MM.1S (cell line): Measurements from ENCODE around the gene TMEM131.
A peak's percentile ranks its signal among the peaks of the same experiment; 100 is the strongest.
"Not testable (repeated sequence)": the region's sequence is repeated elsewhere in the genome, so short reads cannot be mapped to it uniquely, and the experiment has no call there.

Experiments
- DNase-seq: peaks from one replicate; pipeline ENCODE4 v3.0.0-alpha.2; 2015
- H2AFZ ChIP-seq: fragments of 300-600 bp; sonication (generic); 2 replicates; pipeline ENCODE4 v1.6.0; 2016; ENCODE audit warnings: antibody characterized with exemption, low read length
- H3F3A ChIP-seq: fragments of 300-600 bp; sonication (generic); 2 replicates; pipeline ENCODE4 v1.6.1; 2016; ENCODE audit warnings: mild to moderate bottlenecking, antibody characterized with exemption, low read length, moderate library complexity, mixed read lengths; ENCODE audit not compliant: insufficient read depth
- H3K27ac ChIP-seq: fragments of 300-600 bp; sonication (generic); 2 replicates; pipeline ENCODE4 v1.5.1; 2016; ENCODE audit warnings: mild to moderate bottlenecking, low read length
- H3K27me3 ChIP-seq: fragments of 300-600 bp; sonication (generic); replicated peaks from 2 replicates; pipeline ENCODE4 v1.6.0; 2016; ENCODE audit warnings: low read length; ENCODE audit not compliant: insufficient read depth
- H3K36me3 ChIP-seq: fragments of 300-600 bp; sonication (generic); replicated peaks from 2 replicates; pipeline ENCODE4 v1.6.1; 2016; ENCODE audit warnings: mild to moderate bottlenecking, low read length, mixed read lengths; ENCODE audit not compliant: insufficient read depth
- H3K4me1 ChIP-seq: fragments of 300-600 bp; sonication (generic); 2 replicates; pipeline ENCODE4 v1.6.1; 2016; ENCODE audit warnings: low read length, mixed read lengths
- H3K4me2 ChIP-seq: fragments of 300-600 bp; sonication (generic); 2 replicates; pipeline ENCODE4 v1.6.0; 2016; ENCODE audit warnings: low read depth, low read length
- H3K4me3 ChIP-seq: fragments of 300-600 bp; sonication (generic); 2 replicates; pipeline ENCODE4 v1.5.1; 2016; ENCODE audit warnings: low read length, mixed read lengths
- H3K79me2 ChIP-seq: fragments of 300-600 bp; sonication (generic); 2 replicates; pipeline ENCODE4 v1.6.1; 2016; ENCODE audit warnings: mixed run types, low read length, mixed read lengths
- H3K9ac ChIP-seq: fragments of 300-600 bp; sonication (generic); 2 replicates; pipeline ENCODE4 v1.6.1; 2016; ENCODE audit warnings: low read length, mixed read lengths
- H3K9me2 ChIP-seq: fragments of 300-600 bp; sonication (generic); replicated peaks from 2 replicates; pipeline ENCODE4 v1.6.1; 2016; ENCODE audit warnings: mild to moderate bottlenecking, low read length, mixed read lengths; ENCODE audit not compliant: insufficient read depth
- H3K9me3 ChIP-seq: fragments of 300-600 bp; sonication (generic); replicated peaks from 2 replicates; pipeline ENCODE4 v1.6.1; 2016; ENCODE audit warnings: mild to moderate bottlenecking, low read length, mixed read lengths; ENCODE audit not compliant: insufficient read depth
- H4K20me1 ChIP-seq: fragments of 300-600 bp; sonication (generic); 2 replicates; pipeline ENCODE4 v1.6.1; 2016; ENCODE audit warnings: mild to moderate bottlenecking, low read length, moderate library complexity, mixed read lengths; ENCODE audit not compliant: insufficient read depth
- CTCF ChIP-seq: fragments of 300-600 bp; sonication (generic); IDR thresholded peaks from 2 replicates; pipeline ENCODE4 v1.5.1; 2016; ENCODE audit warnings: antibody characterized with exemption, low read length, mixed read lengths
- EZH2 ChIP-seq: fragments of 300-600 bp; sonication (generic); optimal IDR thresholded peaks from 2 replicates; pipeline ENCODE3; 2017; ENCODE audit warnings: low read depth, mild to moderate bottlenecking, antibody characterized with exemption, low read length, mixed read lengths
- EZH2phosphoT487 ChIP-seq: fragments of 300-600 bp; sonication (generic); IDR thresholded peaks from 2 replicates; pipeline ENCODE4 v1.6.1; 2018; ENCODE audit warnings: antibody characterized with exemption, low read length

The TMEM131 gene

GRCh38 chr2:97995734-97996624 is at the start of gene TMEM131:
Gene TMEM131, minus strand, starts transcription at chr2:97995948. Its CDS starts 286 bp downstream, at chr2:97995662.
- Histone ChIP-seq H3K9ac (peak within 1 kb of the TSS; percentile 90), H3K4me1 (peaks cover 17% of the 10 kb centered on the region), H4K20me1 (no peaks in the 10 kb centered on the region; the same call in 1 of the 2 replicates), H3K36me3 (no peaks in the 10 kb centered on the region), H3K9me3 (no peaks in the 10 kb centered on the region), H3K4me3 (peak within 1 kb of the TSS; percentile 87), H3K79me2 (peaks cover 38% of the 10 kb centered on the region), H3K4me2 (peak within 1 kb of the TSS; percentile 82), H3K9me2 (no peaks in the 10 kb centered on the region), H3K27me3 (no peaks in the 10 kb centered on the region), H3F3A (peaks cover 7% of the 10 kb centered on the region; the same call in 1 of the 2 replicates), H2AFZ (peak within 1 kb of the TSS; percentile 91), H3K27ac (peak within 1 kb of the TSS; percentile 82)
- DNase-seq = peak; percentile 94
- TF ChIP-seq CTCF (no peak), EZH2phosphoT487 (no peak), EZH2 (no peak)

- H3K9me2 ChIP-seq, H3K4me2 ChIP-seq, H3K9ac ChIP-seq, H3K4me1 ChIP-seq, H4K20me1 ChIP-seq, H3K9me3 ChIP-seq, H3F3A ChIP-seq, H3K79me2 ChIP-seq, H3K4me3 ChIP-seq, H3K27me3 ChIP-seq, H3K27ac ChIP-seq, H2AFZ ChIP-seq, DNase-seq, H3K36me3 ChIP-seq: not testable (repeated sequence)
These were observed 49.0 kb upstream of the TMEM131 start for GRCh38 chr2:98044730-98045129.

- H3K27ac ChIP-seq = no peak overlapping the region
- H3K4me3 ChIP-seq = no peak overlapping the region
- H3K9me2 ChIP-seq = no peaks in the 10 kb centered on the region
- no peaks in the 10 kb centered on the region for H3F3A ChIP-seq
- no peaks in the 10 kb centered on the region for H3K36me3 ChIP-seq
- no peak for DNase-seq
- no peak overlapping the region for H3K4me2 ChIP-seq
- H2AFZ ChIP-seq = no peak overlapping the region
- no peaks in the 10 kb centered on the region for H3K27me3 ChIP-seq
- TF ChIP-seq EZH2phosphoT487 (no peak), EZH2 (no peak), CTCF (no peak)
- H3K9ac ChIP-seq = no peak overlapping the region
- H3K9me3 ChIP-seq = no peaks in the 10 kb centered on the region
- H3K79me2 ChIP-seq = no peaks in the 10 kb centered on the region
- H4K20me1 ChIP-seq = no peaks in the 10 kb centered on the region
- H3K4me1 ChIP-seq = no peaks in the 10 kb centered on the region
These were observed 47.4 kb upstream of the TMEM131 start for GRCh38 chr2:98043101-98043500.
